OCI-LY7 (cell line): Measurements from ENCODE around the gene LRP8. TPM values are rescaled to one million over a fixed set of nuclear protein-coding genes. Genes with fewer than 3 reads are reported as not detected.

ENCODE experiments used
- BruUV-seq: library from RNA; stranded (reverse); fragments of 400-500 nt; replicated peaks from 2 replicates; lab custom pipeline; 2021; lab: Mats Ljungman, UMichigan
- CTCF ChIA-PET: fragments of 300-600 bp; sonication (Branson Sonifier 250); formaldehyde crosslinking; loops from one replicate; lab custom pipeline; 2022; ENCODE audit warnings: antibody characterized with exemption; ENCODE audit not compliant: unreplicated experiment; lab: Charles Lee
- POLR2A ChIA-PET: fragments of 300-600 bp; sonication (Branson Sonifier 250); formaldehyde crosslinking; loops from one replicate; lab custom pipeline; 2022; ENCODE audit warnings: antibody characterized with exemption; lab: Charles Lee
- DNase-seq: peaks from one replicate; pipeline ENCODE4 v3.0.0-alpha.2; 2015; ENCODE audit warnings: low spot score
- H2AFZ ChIP-seq: fragments of 200-600 bp; sonication (generic), shearing (Covaris generic); 2 replicates; pipeline ENCODE4 v1.6.1; 2014; ENCODE audit warnings: mild to moderate bottlenecking, antibody characterized with exemption, low read length, moderate library complexity
- H3K27ac ChIP-seq: fragments of 200-600 bp; sonication (generic); 2 replicates; pipeline ENCODE4 v1.5.1; 2014; ENCODE audit warnings: mixed run types, low read depth, mild to moderate bottlenecking, moderate library complexity, low read length, inconsistent platforms; ENCODE audit not compliant: poor library complexity, severe bottlenecking
- H3K36me3 ChIP-seq: fragments of 200-600 bp; sonication (generic); 2 replicates; pipeline ENCODE4 v1.6.1; 2014; ENCODE audit warnings: mild to moderate bottlenecking, antibody characterized with exemption, low read length, moderate library complexity, mixed read lengths; ENCODE audit not compliant: insufficient read depth
- H3K4me1 ChIP-seq: fragments of 200-600 bp; sonication (generic); 2 replicates; pipeline ENCODE4 v1.5.1; 2014; ENCODE audit warnings: mild to moderate bottlenecking, low read length; ENCODE audit not compliant: insufficient read depth, poor library complexity, severe bottlenecking
- H3K4me2 ChIP-seq: fragments of 200-600 bp; sonication (generic); 2 replicates; pipeline ENCODE4 v1.6.1; 2014; ENCODE audit warnings: mild to moderate bottlenecking, low read length
- H3K4me3 ChIP-seq: fragments of 200-600 bp; sonication (generic); 2 replicates; pipeline ENCODE4 v1.5.1; 2014; ENCODE audit warnings: mild to moderate bottlenecking, low read depth, low read length; ENCODE audit not compliant: poor library complexity, severe bottlenecking
- H3K79me2 ChIP-seq: fragments of 200-600 bp; sonication (generic); 2 replicates; pipeline ENCODE4 v1.6.1; 2016; ENCODE audit warnings: low read depth, mild to moderate bottlenecking, low read length, moderate library complexity, mixed read lengths; ENCODE audit not compliant: insufficient read depth
- H3K9me2 ChIP-seq: fragments of 200-600 bp; sonication (generic); 2 replicates; pipeline ENCODE4 v1.6.1; 2016; ENCODE audit warnings: mild to moderate bottlenecking, low read length, mixed read lengths; ENCODE audit not compliant: insufficient read depth
- H3K9me3 ChIP-seq: fragments of 200-600 bp; sonication (generic); 2 replicates; pipeline ENCODE4 v1.6.1; 2014; ENCODE audit warnings: mild to moderate bottlenecking, mixed run types, low read length, mixed read lengths
- H4K20me1 ChIP-seq: fragments of 200-600 bp; sonication (generic); 2 replicates; pipeline ENCODE4 v1.6.1; 2014; ENCODE audit warnings: mild to moderate bottlenecking, antibody characterized with exemption, low read length, moderate library complexity, mixed read lengths; ENCODE audit not compliant: insufficient read depth
- CTCF ChIP-seq: fragments of 200-600 bp; sonication (generic); conservative IDR thresholded peaks from 2 replicates; pipeline ENCODE4 v1.5.1; 2014; ENCODE audit warnings: mild to moderate bottlenecking, antibody characterized with exemption, low read length, moderate library complexity, mixed read lengths
- EZH2phosphoT487 ChIP-seq: fragments of 200-600 bp; sonication (generic); IDR thresholded peaks from 2 replicates; pipeline ENCODE4 v1.6.1; 2018; ENCODE audit warnings: low read depth, borderline replicate concordance, mild to moderate bottlenecking, mixed run types, antibody characterized with exemption, low read length, moderate library complexity, mixed read lengths
- intact Hi-C: fragments of 100-400 bp; cut with micrococcal nuclease; formaldehyde crosslinking; loops from one replicate; pipeline ENCODE4 v1.10.0; 2022; ENCODE audit not compliant: unreplicated experiment
- total RNA-seq, 2 experiments: library from RNA; depleted of rRNA in 1 of 2; stranded (reverse); fragments of >200 nt in 1 of 2; shearing (Covaris generic) in 1 of 2; gene quantifications; 2 replicates each; pipeline ENCODE4 v1.2.3, GENCODE V29; 2014 to 2022

LRP8 gene
- total RNA-seq, 2 experiments from 2014 or later: 65.6 to 70.0 TPM

- intact Hi-C loops: loop anchor here (10.0 kb wide), 1 partner anchor 1267 kb away; the partner anchor contains the start of genes BTF3L4 and TXNDC12
- BruUV-seq: no TSS peak
- CTCF ChIA-PET: no interaction called here
- no peaks in the 10 kb centered on the region for H3K9me3 ChIP-seq
- no peak overlapping the region for H3K4me3 ChIP-seq
- peaks cover 13% of the 10 kb centered on the region for H3K4me1 ChIP-seq
- POLR2A ChIA-PET: interaction anchor here (0.6 kb wide), 1 partner anchor 44 kb away, joined by 4 read pairs; no protein-coding TSS in a partner anchor
- no peak for DNase-seq
- no peak overlapping the region for H2AFZ ChIP-seq
- no peaks in the 10 kb centered on the region for H3K9me2 ChIP-seq
- no peak overlapping the region for H3K27ac ChIP-seq
- TF ChIP-seq EZH2phosphoT487: no peak
- TF ChIP-seq CTCF: no peak
- H3K4me2 ChIP-seq: no peak overlapping the region
- H4K20me1 ChIP-seq: peaks cover 20% of the 10 kb centered on the region
- H3K36me3 ChIP-seq: peaks cover 88% of the 10 kb centered on the region
- peaks cover 33% of the 10 kb centered on the region for H3K79me2 ChIP-seq
These were observed 5.9 kb downstream of the LRP8 start for GRCh38 chr1:53321776-53322602.

- Histone ChIP-seq H3K4me1 (peaks cover 15% of the 10 kb centered on the region), H3K9me3 (no peaks in the 10 kb centered on the region), H2AFZ (no peak overlapping the region), H3K4me3 (no peak overlapping the region), H3K36me3 (peaks cover 93% of the 10 kb centered on the region), H3K9me2 (no peaks in the 10 kb centered on the region), H3K27ac (no peak overlapping the region), H3K4me2 (no peak overlapping the region), H4K20me1 (peaks cover 20% of the 10 kb centered on the region), H3K79me2 (peaks cover 35% of the 10 kb centered on the region)
- no peak for TF ChIP-seq EZH2phosphoT487
- TF ChIP-seq CTCF: peak; percentile 69
- DNase-seq: peak; percentile 52
- intact Hi-C loops: loop anchor here (10.0 kb wide), 1 partner anchor 1267 kb away; the partner anchor contains the start of genes BTF3L4 and TXNDC12
- CTCF ChIA-PET: no interaction called here
- no TSS peak for BruUV-seq
- POLR2A ChIA-PET: no interaction called here
These were observed 6.5 kb downstream of the LRP8 start for GRCh38 chr1:53321366-53321765.

- intact Hi-C loops: loop anchor here (10.0 kb wide), 1 partner anchor 1266 kb away; the partner anchor contains the start of genes BTF3L4 and TXNDC12
- DNase-seq: no peak
- Histone ChIP-seq H3K27ac (no peak overlapping the region), H3K4me2 (no peak overlapping the region), H3K4me3 (no peak overlapping the region), H3K9me2 (no peaks in the 10 kb centered on the region), H3K9me3 (no peaks in the 10 kb centered on the region), H2AFZ (no peak overlapping the region), H3K36me3 (peaks cover 97% of the 10 kb centered on the region), H4K20me1 (peaks cover 19% of the 10 kb centered on the region), H3K4me1 (peaks cover 14% of the 10 kb centered on the region), H3K79me2 (peaks cover 34% of the 10 kb centered on the region)
- no TSS peak for BruUV-seq
- CTCF ChIA-PET: interaction anchor here (0.5 kb wide), 1 partner anchor 1441 kb away, joined by 3 read pairs; no protein-coding TSS in a partner anchor
- POLR2A ChIA-PET: no interaction called here
- TF ChIP-seq EZH2phosphoT487: no peak
- TF ChIP-seq CTCF: no peak
These were observed 7.2 kb downstream of the LRP8 start for GRCh38 chr1:53320646-53321045.
